CD14-positive monocyte (primary cell): Measurements from ENCODE around the gene TSHR. TPM values are rescaled to one million over a fixed set of nuclear protein-coding genes. Genes with fewer than 3 reads are reported as not detected.

Source experiments
- DNase-seq, 3 donors: peaks; one replicate each; pipeline ENCODE4 v3.0.0-alpha.2; 2011 to 2022
- H2AFZ ChIP-seq: 2 replicates; pipeline ENCODE4 v1.6.0; 2012; ENCODE audit warnings: mild to moderate bottlenecking, low read depth, low read length, inconsistent platforms; ENCODE audit not compliant: insufficient read depth, poor library complexity, severe bottlenecking
- H3K27ac ChIP-seq, 2 donors: 1 replicate in 1 of 2; 2 replicates in 1 of 2; pipeline ENCODE4 v1.5.1; 2012 to 2013; ENCODE audit warnings: low read length in 2 of 2, control low read depth in 1 of 2, inconsistent platforms in 1 of 2, low read depth in 1 of 2, mild to moderate bottlenecking in 1 of 2
- H3K27me3 ChIP-seq, 2 donors: one replicate each; pipeline versions ENCODE4 v1.6.0 to v1.6.1; 2011 to 2013; ENCODE audit warnings: low read length in 2 of 2; ENCODE audit not compliant: control insufficient read depth in 2 of 2, insufficient read depth in 2 of 2
- H3K36me3 ChIP-seq, 2 donors: replicated peaks in 1 of 2; 1 replicate in 1 of 2; 2 replicates in 1 of 2; pipeline versions ENCODE4 v1.5.1 to v1.6.1; 2012 to 2013; ENCODE audit warnings: low read length in 2 of 2, control low read depth in 1 of 2, inconsistent platforms in 1 of 2, mild to moderate bottlenecking in 1 of 2; ENCODE audit not compliant: insufficient read depth in 2 of 2, control insufficient read depth in 1 of 2
- H3K4me1 ChIP-seq, 2 donors: 1 replicate in 1 of 2; 2 replicates in 1 of 2; pipeline versions ENCODE4 v1.5.1 to v1.6.1; 2012 to 2013; ENCODE audit warnings: low read length in 2 of 2, control low read depth in 1 of 2, inconsistent platforms in 1 of 2, mild to moderate bottlenecking in 1 of 2, moderate library complexity in 1 of 2; ENCODE audit not compliant: insufficient read depth in 2 of 2, control insufficient read depth in 1 of 2
- H3K4me2 ChIP-seq: replicated peaks from 2 replicates; pipeline ENCODE3; 2012; ENCODE audit warnings: low read length, moderate library complexity, mild to moderate bottlenecking; ENCODE audit not compliant: poor library complexity, severe bottlenecking; ENCODE audit errors: extremely low read depth
- H3K4me3 ChIP-seq, 3 experiments: fragments of 200-600 bp in 1 of 3; sonication (generic) in 1 of 3; replicated peaks in 1 of 3; 1 replicate in 2 of 3; 2 replicates in 1 of 3; pipeline ENCODE4 v1.5.1; 2011 to 2013; ENCODE audit warnings: low read length in 3 of 3, mild to moderate bottlenecking in 3 of 3, control low read depth in 2 of 3, low read depth in 2 of 3, inconsistent platforms in 1 of 3, moderate library complexity in 1 of 3
- H3K79me2 ChIP-seq: 2 replicates; pipeline ENCODE4 v1.6.0; 2012; ENCODE audit warnings: mild to moderate bottlenecking, control low read depth, inconsistent platforms, low read length, moderate library complexity; ENCODE audit not compliant: insufficient read depth
- H3K9ac ChIP-seq: 2 replicates; pipeline ENCODE4 v1.6.0; 2017; ENCODE audit warnings: low read length, mild to moderate bottlenecking; ENCODE audit not compliant: insufficient read depth, poor library complexity, severe bottlenecking
- H3K9me3 ChIP-seq, 2 donors: replicated peaks in 1 of 2; 1 replicate in 1 of 2; 2 replicates in 1 of 2; pipeline versions ENCODE4 v1.5.1 to v1.6.1; 2012 to 2013; ENCODE audit warnings: low read length in 2 of 2, control low read depth in 1 of 2; ENCODE audit not compliant: control insufficient read depth in 1 of 2, insufficient read depth in 1 of 2
- H4K20me1 ChIP-seq: 2 replicates; pipeline ENCODE4 v1.6.0; 2012; ENCODE audit warnings: mild to moderate bottlenecking, low read length, control low read depth, moderate library complexity; ENCODE audit not compliant: insufficient read depth
- H3K27ac Mint-ChIP-seq, 7 donors: one replicate each; pipeline ENCODE4 v1.8.0; 2020; ENCODE audit warnings: mild to moderate bottlenecking in 7 of 7, mixed read lengths in 7 of 7, moderate library complexity in 6 of 7, inconsistent platforms in 2 of 7
- H3K27me3 Mint-ChIP-seq, 3 donors: one replicate each; pipeline ENCODE4 v1.8.0; 2021 to 2022; ENCODE audit warnings: low read depth in 3 of 3, mild to moderate bottlenecking in 3 of 3, mixed read lengths in 3 of 3, moderate library complexity in 3 of 3, inconsistent platforms in 1 of 3
- H3K36me3 Mint-ChIP-seq, 2 donors: one replicate each; pipeline ENCODE4 v1.8.0; 2020; ENCODE audit warnings: mixed read lengths in 2 of 2, inconsistent platforms in 1 of 2, mild to moderate bottlenecking in 1 of 2
- H3K4me1 Mint-ChIP-seq: one replicate; pipeline ENCODE4 v1.8.0; 2020; ENCODE audit warnings: mild to moderate bottlenecking, mixed read lengths
- H3K4me3 Mint-ChIP-seq, 2 donors: one replicate each; pipeline ENCODE4 v1.8.0; 2020; ENCODE audit warnings: mild to moderate bottlenecking in 2 of 2, mixed read lengths in 2 of 2, moderate library complexity in 1 of 2
- H3K9me3 Mint-ChIP-seq, 7 donors: one replicate each; pipeline ENCODE4 v1.8.0; 2020 to 2022; ENCODE audit warnings: mixed read lengths in 7 of 7, mild to moderate bottlenecking in 6 of 7, moderate library complexity in 6 of 7, inconsistent platforms in 2 of 7
- CTCF ChIP-seq: fragments of 200-600 bp; IDR thresholded peaks from one replicate; pipeline ENCODE4 v1.8.0; 2022; ENCODE audit warnings: antibody characterized with exemption, mild to moderate bottlenecking
- WGBS: methylation state at CpG from one replicate; pipeline ENCODE4 v1.1.5; 2013; ENCODE audit warnings: missing lambda C conversion rate; ENCODE audit not compliant: insufficient coverage; 5-methylcytosine and 5-hydroxymethylcytosine counted together
- intact Hi-C, 2 donors: fragments of 100-400 bp; cut with micrococcal nuclease; formaldehyde crosslinking; loops; one replicate each; pipeline versions ENCODE4 v1.15.0 to v1.15.1; 2023
- polyA plus RNA-seq, 3 donors: library from polyadenylated mRNA; depleted of rRNA in 1 of 3; unstranded in 2 of 3; stranded (reverse) in 1 of 3; fragments of 300-500 nt in 2 of 3; fragments of >200 nt in 1 of 3; fragmentation: Illumina TruSeq in 2 of 3; gene quantifications; 1 replicate in 2 of 3; 2 replicates in 1 of 3; pipeline ENCODE4 v1.2.3, GENCODE V29; 2012 to 2021

Gene TSHR
- polyA plus RNA-seq, 3 donors: not detected

- H3K4me3 ChIP-seq: no peak overlapping the region
- no peak overlapping the region for H3K4me2 ChIP-seq
- peak; percentile 38 for TF ChIP-seq CTCF
- Mint-ChIP-seq H3K27me3 (peaks cover 0 to 2% (median 2%) of the 10 kb centered on the region in 3 donors), H3K36me3 (peaks cover 0 to 7% of the 10 kb centered on the region in 2 donors), H3K27ac (peak overlapping the region in 3 of 7 donors; percentile 23 to 77 (median 26)), H3K4me1 (peaks cover 32% of the 10 kb centered on the region), H3K4me3 (no peak overlapping the region), H3K9me3 (peaks cover 0 to 4% (median 0%) of the 10 kb centered on the region in 7 donors)
- no peaks in the 10 kb centered on the region for H3K79me2 ChIP-seq
- H2AFZ ChIP-seq: no peak overlapping the region
- intact Hi-C loops: loop anchor here in 1 of 2 donors (10.0 kb wide), 1 partner anchor 209 kb away; the partner anchor contains the start of gene TSHR
- H3K36me3 ChIP-seq: no peaks in the 10 kb centered on the region
- WGBS: 0% methylated on average over 1 of the region's 1 CpG
- peak; percentile 38 to 74 (median 53) for DNase-seq
- no peaks in the 10 kb centered on the region for H3K27me3 ChIP-seq
- H3K4me1 ChIP-seq: peaks cover 21 to 27% of the 10 kb centered on the region in 2 donors
- no peaks in the 10 kb centered on the region for H4K20me1 ChIP-seq
- no peak overlapping the region for H3K9ac ChIP-seq
- H3K27ac ChIP-seq: no peak overlapping the region
- H3K9me3 ChIP-seq: peaks cover 0 to 4% of the 10 kb centered on the region in 2 donors
These were observed 208.8 kb downstream of the TSHR start for GRCh38 chr14:81164167-81164774.

- Mint-ChIP-seq H3K27ac (peak overlapping the region in 1 of 7 donors; percentile 12), H3K9me3 (peaks cover 0 to 4% (median 0%) of the 10 kb centered on the region in 7 donors)
- 29% methylated on average over 2 of the region's 4 CpGs for WGBS
These were observed 209.8 kb downstream of the TSHR start for GRCh38 chr14:81165188-81165587.

More at GRCh38 chr14:81165188-81165587, 209.8 kb downstream of the TSHR start:
- peaks cover 0 to 4% of the 10 kb centered on the region in 2 donors for H3K9me3 ChIP-seq
- no peak for TF ChIP-seq CTCF
- Mint-ChIP-seq H3K4me3 (no peak overlapping the region), H3K36me3 (peaks cover 0 to 4% of the 10 kb centered on the region in 2 donors), H3K4me1 (peaks cover 39% of the 10 kb centered on the region), H3K27me3 (peaks cover 0 to 2% (median 0%) of the 10 kb centered on the region in 3 donors)
- DNase-seq: peak in 1 of 3 donors; percentile 10
- peaks cover 29 to 36% of the 10 kb centered on the region in 2 donors for H3K4me1 ChIP-seq
- intact Hi-C loops: loop anchor here in 1 of 2 donors (5.0 to 10.0 kb wide), 2 partner anchors 57 to 210 kb away; partner anchors contain the start of genes GTF2A1 and TSHR
- no peaks in the 10 kb centered on the region for H4K20me1 ChIP-seq
- no peaks in the 10 kb centered on the region for H3K36me3 ChIP-seq
- H2AFZ ChIP-seq: no peak overlapping the region
- no peak overlapping the region for H3K9ac ChIP-seq
- no peak overlapping the region for H3K4me3 ChIP-seq
- no peaks in the 10 kb centered on the region for H3K79me2 ChIP-seq
- no peak overlapping the region for H3K27ac ChIP-seq
- no peaks in the 10 kb centered on the region for H3K27me3 ChIP-seq
- no peak overlapping the region for H3K4me2 ChIP-seq
